HL-60/S4 treated with retinoic acid at 250 ng/mL for 4 days and 3 days (cell line): ENCODE results near the gene AFF2.

Experiments used
- in situ Hi-C: fragments of 300-500 bp; cut with MboI; formaldehyde crosslinking; loops from 2 replicates; pipeline ENCODE4 v1.7.0; 2022; ENCODE audit warnings: low sequenced_read_pairs

AFF2 gene

DNA sequence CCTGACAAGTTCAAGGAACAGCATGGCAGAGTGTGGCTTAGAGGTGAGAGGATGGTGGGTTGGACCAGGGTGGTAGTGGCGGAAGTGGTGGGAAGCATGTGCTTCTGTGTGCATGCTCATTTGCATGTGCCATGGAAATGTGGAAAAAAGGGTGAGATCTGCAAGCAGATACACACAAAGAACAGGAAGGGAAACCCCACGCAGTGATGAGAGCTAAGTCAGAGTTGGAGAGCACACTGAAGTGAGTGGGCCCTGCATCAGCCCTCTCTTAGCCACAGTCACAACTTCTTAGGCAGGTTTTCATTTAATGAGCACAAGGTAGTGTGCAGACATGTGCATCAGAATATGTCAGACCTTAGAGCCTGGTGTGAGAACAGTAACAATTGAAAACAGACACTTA is 483.8 kb downstream of the AFF2 start:
- in situ Hi-C loops: no loop called here

DNA sequence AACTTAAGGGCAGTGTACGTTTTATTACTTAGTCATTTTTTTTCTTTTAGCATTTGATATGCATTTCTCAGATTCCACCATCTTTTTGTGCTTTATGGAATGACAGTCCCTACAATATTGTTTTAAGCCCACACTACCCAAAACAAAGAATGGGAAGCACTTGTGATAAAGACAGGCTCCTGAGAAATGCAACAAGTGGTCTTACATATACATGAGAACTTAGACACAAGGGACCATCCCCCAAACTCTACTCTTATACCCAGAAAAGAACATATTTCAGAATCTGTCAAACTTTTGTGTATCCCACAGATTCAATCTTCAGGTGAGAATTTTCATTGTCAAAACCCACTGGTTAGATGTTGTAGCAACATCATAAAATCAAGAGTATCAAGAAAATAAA is 491.1 kb downstream of the AFF2 start:
- in situ Hi-C loops: no loop called here

DNA sequence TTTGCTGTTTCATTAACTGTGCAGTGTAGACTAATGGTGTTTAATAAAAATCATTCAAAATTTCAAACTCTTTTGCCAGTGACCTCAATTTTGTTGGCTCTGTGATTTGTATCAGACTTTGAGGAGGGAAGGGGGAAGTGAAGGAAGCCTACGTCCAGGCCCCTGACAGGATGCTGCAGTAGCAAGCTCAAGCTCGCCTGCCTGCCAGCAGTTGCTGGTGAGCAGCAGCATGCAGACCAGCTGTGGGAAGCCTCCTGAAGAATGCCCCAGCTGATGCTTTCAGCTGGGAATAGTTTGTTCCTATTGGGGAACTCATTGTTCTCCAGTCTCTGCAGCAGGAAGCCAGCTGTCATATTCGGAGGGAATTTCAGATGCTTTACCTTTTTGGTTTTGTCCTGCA is 495.2 kb downstream of the AFF2 start:
- in situ Hi-C loops: no loop called here

DNA sequence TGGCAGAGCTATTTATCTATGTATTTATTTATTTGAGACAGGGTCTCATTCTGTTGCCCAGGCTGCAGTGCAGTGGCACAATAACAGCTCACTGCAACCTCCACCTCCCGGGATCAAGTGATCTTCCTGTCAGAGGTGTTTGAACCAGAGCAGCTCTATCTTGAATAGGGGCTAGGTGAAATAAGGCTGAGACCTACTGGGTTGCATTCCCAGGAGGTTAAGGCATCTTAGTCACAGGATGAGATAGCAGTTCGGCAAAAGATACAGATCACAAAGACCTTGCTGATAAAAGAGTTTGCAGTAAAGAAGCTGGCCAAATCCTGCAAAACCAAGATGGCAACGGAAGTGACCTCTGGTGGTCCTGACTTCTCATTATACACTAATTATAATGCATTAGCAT is 501.9 kb downstream of the AFF2 start:
- in situ Hi-C loops: no loop called here

DNA sequence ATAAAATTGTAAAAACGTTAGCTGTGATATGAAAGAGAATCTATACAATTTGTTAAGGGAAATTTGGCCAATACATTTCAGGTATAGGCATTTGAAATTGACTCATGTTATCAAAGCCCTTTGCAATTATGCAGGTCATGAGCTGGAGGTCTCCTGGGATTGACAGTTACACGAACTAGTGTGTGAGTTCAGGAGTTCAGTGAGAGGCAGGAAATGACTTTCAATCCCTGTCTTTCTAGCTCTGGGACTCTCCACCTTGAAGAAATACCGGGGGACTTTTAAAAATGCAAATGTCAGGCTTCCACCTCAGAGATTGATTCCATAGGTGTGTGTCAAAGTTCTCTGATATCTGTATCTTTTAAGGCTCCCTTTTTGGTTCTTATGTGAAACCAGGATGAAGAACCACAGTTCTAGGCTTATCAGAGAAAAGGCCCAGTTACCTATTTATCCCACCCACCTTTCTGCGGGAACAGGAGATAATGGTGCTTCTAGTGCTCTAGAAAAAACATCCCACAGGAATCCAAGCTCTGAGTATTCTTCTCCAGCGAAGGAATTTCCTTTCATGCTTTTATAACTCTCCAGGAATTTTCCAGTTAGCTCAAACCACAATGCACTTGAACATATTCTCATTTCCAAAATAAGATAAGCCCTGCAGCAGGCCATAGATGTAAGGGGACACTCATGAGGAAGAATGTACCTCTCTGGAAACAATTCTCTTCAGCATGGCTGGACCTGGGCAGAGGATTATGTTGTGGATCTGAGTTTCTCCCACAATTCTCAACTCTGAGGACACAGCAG is 503.6 kb downstream of the AFF2 start:
- in situ Hi-C loops: no loop called here

DNA sequence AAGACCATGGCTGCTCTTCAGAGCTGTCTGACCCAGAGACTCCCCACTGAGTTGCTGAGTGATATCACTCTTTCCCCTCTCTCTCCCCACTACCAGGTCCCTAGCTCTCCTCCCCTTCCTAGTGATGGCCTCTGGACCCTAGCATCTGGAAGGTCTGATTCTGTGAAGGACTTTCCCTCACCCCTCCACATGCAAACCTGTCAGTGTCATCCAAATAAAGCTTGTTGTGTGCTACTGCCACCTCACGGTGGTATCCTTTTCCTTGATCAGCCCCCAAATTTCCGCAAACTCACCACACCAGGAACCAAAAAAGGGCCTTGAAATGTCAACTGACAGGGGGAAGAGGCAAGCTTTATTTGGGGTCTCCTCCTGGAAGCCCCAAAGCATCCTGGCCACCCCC is 504.5 kb downstream of the AFF2 start:
- in situ Hi-C loops: no loop called here

DNA sequence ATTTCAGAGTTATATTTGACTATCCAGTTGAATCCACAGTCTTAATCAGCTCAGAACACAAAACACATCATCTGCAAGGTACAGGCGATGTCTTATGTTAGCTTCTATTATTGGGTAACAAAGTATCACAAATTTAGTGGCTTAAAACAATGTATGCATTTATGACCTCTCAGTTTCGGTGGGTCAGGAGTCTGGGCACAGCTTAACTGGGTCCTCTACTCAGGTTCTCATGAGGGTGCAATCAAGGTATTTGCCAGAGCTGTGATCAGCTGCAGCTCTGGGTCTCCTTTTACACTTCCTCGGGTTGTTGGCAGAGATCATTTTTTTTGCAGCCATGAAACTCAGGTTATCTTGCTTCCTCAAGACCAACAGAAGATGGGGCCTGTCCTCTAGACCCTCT is 505.8 kb downstream of the AFF2 start:
- in situ Hi-C loops: no loop called here

DNA sequence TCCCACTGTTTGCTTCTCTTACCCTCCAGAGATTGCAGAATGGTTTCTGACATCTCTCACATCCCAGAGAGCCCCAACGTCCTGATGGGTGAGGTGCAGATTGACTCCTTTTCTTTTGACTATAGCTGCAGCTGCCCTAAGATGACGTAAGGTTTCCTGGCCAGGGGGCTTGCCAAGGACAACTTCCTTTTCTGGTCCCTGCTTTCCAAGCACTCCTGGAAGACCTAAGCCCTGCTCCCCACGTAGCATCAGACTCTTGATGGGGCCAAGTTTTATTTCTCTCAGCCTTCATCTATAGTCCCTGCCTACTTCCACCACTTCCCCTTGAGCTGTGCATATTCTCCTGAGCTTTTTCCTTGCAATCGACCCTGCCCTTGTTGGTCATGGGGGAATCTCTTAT is 507.0 kb downstream of the AFF2 start:
- in situ Hi-C loops: no loop called here

DNA sequence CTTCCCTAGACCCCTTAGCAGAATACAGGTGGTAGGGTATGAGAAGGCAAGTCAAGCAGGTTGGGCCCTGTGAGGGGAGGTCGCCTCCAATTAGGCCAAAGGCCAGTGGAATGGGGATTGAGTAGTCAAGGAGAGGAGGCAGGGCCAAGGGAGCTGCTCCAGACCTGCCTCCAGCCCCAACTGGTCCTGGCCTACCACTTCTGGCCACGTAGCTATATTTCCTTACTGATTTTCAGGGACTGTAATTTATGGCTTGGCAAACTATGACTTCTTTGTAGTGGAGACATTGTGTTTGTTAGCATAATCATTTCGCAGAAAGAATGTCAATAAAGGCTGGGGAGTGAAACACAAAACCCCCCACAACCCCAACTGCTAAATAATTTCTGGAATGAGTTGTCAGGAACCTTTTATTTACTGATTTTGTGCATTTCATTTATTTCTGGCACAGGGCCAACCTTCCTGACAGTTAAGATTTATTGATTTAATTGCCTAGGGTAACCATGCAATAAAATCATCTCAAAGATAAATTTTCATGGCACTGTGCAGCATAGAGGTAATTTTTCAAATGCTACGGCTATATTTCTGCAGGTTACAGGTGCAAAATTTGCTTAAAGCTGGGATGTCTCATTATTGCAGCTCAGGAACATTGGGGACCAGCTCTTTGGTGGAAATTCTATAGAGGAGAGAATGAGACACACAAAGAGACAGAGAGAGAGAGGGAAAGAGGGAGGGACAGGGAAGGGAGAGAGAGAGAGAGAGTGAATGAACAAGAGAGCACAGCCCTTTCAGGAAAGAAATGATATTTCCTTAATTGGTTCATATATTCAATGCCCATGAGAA is 509.8 kb downstream of the AFF2 start:
- in situ Hi-C loops: no loop called here

DNA sequence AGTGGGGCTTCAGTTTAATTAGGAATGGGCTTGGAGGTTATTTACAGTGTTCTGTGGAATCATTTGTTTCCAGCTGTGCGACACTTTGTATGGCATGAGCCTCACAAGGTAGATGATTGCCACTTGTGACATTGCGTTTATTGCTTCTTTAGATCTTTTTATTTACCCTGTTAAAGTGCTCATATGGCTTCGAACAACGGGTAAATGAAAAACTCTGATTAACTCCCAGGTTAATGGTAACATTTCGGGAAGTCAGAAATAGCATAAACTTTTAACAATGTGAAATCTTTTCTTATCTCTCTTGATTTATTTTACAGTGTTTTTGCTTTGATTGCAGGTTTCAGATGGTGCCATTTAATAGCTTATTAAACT is 510.4 kb downstream of the AFF2 start:
- in situ Hi-C loops: no loop called here

DNA sequence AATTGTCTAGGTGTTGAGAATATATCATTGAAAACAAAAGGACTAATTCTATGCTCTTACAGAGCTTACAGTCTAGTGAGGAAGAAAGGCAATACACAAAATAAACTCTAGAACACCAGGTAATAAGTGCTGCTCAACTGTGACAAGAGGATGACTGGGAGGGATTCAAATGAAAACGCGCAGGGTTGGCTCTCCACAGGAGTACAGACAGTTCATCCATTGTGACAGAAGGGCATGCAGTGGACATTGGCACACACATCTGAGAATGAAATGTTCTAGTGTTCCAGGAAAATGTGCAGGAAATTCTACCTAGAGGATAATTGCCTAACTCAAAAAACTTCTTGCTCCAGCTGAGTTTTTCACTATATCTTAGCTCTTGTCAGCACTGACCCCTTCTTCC is 512.7 kb downstream of the AFF2 start:
- in situ Hi-C loops: no loop called here

DNA sequence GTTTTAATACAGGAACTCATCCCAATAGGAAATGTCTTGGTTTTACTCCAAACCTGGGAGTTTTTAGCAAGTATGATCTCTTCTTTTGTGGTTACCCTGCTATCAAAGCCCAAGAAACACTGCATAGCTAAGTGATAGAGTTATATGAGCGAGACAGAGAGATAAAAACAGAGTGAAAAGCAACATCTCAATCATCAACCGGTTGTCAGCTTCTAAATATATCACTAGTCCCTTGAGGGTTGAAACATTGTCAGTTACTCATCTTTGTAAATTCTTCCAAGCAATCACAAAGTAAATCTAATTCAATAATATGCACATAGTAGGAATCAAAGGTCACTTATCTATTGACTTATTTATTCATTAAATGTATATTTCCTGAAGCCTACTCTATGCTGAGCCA is 520.7 kb downstream of the AFF2 start:
- in situ Hi-C loops: no loop called here

DNA sequence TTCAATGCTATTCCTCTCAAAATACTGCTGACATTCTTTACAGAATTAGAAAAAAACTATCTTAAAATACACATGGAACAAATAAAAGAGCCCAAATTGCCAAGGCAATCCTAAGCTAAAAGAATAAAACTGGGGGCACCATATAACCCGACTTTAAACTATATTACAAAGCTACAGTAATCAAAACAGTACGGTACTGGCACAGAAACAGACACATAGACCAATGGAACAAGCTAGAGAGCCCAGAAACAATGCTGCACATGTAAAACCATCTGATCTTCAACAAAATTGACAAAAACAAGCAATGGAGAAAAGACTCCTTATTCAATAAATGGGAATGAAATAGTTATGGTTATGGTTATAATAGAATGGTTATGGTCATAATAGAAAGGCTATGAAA is 522.1 kb downstream of the AFF2 start:
- in situ Hi-C loops: no loop called here

DNA sequence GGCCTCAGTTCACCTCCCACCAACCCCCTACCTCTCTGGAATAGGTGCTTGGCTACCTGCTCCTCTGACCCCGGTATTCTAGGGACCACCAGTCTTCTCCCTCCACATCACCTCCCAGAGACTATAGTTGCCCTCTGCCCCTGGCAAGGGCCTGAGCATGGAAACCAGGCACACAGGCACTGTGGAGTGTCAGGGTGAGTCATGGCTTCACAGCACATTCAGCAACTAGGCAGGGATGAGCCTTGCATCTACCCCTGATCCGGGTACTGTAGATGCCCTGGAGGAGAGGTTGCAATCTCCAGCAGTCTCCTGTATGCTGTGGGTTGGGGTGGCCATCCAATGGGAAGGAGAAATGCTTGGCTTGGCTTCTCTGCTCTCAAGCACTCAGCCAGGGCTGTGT is 532.0 kb downstream of the AFF2 start:
- in situ Hi-C loops: no loop called here

DNA sequence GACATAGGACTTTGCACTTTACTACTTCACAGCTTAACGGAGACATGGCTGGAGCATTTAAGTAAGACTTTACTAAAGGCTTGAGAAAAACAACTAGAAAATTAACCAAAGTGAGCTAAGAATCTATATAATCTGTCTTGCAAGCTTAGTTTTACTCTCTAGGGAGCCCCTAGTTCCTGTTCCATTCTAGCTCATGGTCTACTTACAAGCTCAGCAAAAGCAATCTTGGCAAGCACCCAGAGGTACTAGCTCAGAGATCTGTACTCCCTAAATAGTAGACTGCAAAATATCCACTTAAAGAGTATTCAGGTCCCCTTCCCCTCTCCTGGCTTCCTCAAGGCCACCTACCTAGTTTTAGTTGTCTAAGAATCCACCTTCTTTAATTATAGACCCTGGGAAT is 535.7 kb downstream of the AFF2 start:
- in situ Hi-C loops: no loop called here

DNA sequence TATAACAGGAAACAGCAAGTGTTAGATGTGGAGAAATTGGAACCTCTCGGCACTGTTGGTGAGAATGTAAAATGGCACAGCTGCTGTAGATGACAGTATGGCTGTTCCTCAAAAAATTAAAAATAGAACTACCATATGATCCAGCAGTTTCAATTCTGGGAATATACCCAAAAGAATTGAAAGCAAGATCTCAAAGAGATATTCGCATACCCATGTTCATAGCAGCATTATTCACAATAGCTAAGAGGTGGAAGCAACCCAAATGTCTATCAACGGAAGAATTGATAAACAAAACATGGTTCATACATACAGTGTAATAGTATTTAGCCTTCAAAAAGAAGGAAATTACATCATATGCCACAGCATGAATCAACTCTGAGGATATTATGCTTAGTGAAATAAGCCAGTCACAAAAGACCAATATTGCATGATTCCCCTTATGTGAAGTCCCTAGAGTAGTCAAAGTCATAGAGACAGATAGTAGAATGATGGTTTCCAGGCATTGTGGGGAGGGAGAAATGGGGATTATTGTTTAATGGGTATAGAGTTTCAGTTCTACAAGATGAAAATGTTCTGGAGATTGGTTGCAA is 537.0 kb downstream of the AFF2 start:
- in situ Hi-C loops: no loop called here

DNA sequence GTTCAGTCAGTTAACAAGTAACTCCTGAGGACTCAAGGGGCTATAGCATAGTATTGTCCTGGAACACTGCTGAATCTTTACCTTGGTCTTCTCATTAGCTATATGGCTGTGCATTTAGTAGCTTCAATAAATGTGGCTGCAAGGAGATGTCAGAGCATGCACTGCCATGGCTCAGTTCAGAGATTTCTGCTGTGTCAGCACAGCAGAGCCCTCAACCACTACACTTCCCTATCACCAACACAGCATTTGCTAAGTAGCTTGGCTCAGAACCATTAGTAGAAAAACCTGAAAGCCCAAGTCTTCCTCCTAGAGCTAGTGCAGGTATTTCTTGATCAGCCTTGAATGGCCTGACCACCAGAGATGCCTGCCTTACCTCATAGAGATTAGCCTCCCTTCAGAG is 538.6 kb downstream of the AFF2 start:
- in situ Hi-C loops: no loop called here

DNA sequence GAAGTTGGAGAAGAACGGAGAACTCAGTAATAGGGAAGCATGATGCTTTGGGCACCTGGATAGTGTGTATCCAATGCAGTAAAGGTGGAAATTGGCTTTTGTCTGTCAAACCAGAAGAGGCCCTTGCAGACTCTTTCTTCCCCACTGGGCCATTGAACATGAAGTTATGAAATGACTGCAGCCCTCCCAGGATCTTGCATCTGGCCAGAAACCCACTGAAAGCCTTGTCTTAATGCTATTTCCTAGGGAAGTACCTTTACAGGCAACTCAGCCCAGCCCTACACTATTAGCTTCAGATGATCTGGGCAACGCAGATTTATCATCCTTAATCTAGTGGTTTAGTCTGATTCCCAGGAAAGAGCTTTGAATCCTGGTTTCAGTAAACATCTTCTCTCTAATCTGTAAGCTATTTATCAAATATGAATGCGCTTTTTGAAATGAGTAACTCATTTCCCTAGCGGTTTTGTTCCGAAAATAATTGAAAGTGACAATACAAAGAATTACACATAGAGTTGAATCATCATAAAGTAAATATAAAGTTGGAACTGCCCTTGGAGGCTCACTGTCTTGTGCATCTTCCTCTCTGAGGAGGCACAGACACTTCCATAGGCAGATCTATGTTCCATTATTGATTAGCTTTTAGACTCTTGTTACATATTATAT is 540.6 kb downstream of the AFF2 start:
- in situ Hi-C loops: no loop called here

DNA sequence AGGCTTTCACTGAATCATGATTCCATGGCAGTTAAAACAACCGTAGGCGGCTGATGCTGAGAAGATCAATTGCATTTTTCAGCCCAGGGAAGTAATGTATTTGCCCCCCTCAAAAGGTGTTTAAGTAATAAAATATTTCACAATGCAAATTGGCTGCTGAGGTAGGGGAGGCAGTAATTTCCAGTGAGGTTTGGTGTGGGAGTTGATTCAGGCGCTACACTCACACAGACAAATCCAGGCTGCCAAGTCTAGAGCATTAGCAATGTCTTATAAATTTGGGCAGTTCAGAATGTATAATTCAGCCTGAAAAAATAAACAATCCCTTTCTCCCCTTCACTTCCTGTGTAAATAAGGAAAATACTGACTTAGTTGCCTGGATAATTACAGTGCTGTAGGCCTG is 543.0 kb downstream of the AFF2 start:
- in situ Hi-C loops: no loop called here

DNA sequence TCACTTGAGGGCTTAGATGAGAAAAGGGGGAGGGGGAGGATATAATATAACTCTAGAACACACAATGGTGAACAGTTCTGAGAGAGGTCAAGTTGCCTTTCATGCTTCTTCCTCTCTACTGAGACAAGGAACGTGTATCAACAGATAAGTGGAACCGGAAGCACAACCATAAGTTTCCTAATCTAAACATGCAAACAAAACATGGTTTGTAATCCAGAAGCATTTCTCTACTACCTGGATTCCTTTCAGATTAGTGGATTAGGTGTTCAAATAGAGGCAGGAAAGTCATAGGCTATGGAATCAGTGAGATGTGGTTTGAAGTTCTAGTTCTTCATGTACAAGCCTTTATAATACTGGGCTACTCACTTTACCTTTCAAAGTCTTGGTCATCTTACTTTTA is 544.1 kb downstream of the AFF2 start:
- in situ Hi-C loops: no loop called here

DNA sequence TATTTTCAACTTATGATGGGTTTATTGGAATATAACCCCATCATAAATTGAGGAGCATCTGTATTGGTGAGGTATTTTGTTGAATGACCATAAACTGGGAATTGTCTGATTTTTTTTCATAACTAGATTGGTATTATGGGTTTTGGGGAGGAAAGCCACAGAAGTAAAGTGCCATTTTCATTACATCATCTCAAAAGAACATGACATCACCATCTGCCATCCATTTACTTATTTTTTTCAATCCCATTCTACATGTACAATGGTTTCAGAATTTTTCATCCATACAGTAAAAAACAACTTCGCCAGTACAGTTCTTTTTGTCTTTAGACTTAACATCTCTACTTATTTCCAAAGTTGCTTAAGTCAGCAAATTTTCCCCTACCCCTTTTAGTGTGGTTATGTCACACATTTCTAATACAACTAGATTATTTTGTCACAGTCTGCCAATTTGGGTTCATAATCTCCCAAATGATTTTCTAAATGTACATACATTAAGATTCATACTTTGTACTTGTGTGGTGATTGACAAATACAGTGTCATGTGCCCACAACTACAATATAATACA is 545.3 kb downstream of the AFF2 start:
- in situ Hi-C loops: no loop called here
